GM12864 (cell line): ENCODE measurements around the gene GRIP1.
A peak's percentile ranks its signal among the peaks of the same experiment; 100 is the strongest.

Experiments
- DNase-seq: peaks from one replicate; pipeline ENCODE4 v3.0.0-alpha.2; 2011; ENCODE audit warnings: low read depth
- H3K4me3 ChIP-seq: 2 replicates; pipeline ENCODE4 v1.5.1; 2011; ENCODE audit warnings: mild to moderate bottlenecking, low read depth, low read length, control low read depth
- TF ChIP-seq, protein P1 (sequence below): IDR thresholded peaks from 2 replicates; pipeline ENCODE4 v1.5.1; 2011; ENCODE audit warnings: low read depth, mild to moderate bottlenecking, moderate library complexity, low read length, control low read depth, inconsistent platforms; ENCODE audit errors: missing control alignments

GRIP1 gene

GRCh38 chr12:66707002-66707697 is 28.3 kb upstream of the GRIP1 start:
- TF ChIP-seq, protein P1, sequence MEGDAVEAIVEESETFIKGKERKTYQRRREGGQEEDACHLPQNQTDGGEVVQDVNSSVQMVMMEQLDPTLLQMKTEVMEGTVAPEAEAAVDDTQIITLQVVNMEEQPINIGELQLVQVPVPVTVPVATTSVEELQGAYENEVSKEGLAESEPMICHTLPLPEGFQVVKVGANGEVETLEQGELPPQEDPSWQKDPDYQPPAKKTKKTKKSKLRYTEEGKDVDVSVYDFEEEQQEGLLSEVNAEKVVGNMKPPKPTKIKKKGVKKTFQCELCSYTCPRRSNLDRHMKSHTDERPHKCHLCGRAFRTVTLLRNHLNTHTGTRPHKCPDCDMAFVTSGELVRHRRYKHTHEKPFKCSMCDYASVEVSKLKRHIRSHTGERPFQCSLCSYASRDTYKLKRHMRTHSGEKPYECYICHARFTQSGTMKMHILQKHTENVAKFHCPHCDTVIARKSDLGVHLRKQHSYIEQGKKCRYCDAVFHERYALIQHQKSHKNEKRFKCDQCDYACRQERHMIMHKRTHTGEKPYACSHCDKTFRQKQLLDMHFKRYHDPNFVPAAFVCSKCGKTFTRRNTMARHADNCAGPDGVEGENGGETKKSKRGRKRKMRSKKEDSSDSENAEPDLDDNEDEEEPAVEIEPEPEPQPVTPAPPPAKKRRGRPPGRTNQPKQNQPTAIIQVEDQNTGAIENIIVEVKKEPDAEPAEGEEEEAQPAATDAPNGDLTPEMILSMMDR: no peak
- no peak overlapping the region for H3K4me3 ChIP-seq
- no peak for DNase-seq

DNA sequence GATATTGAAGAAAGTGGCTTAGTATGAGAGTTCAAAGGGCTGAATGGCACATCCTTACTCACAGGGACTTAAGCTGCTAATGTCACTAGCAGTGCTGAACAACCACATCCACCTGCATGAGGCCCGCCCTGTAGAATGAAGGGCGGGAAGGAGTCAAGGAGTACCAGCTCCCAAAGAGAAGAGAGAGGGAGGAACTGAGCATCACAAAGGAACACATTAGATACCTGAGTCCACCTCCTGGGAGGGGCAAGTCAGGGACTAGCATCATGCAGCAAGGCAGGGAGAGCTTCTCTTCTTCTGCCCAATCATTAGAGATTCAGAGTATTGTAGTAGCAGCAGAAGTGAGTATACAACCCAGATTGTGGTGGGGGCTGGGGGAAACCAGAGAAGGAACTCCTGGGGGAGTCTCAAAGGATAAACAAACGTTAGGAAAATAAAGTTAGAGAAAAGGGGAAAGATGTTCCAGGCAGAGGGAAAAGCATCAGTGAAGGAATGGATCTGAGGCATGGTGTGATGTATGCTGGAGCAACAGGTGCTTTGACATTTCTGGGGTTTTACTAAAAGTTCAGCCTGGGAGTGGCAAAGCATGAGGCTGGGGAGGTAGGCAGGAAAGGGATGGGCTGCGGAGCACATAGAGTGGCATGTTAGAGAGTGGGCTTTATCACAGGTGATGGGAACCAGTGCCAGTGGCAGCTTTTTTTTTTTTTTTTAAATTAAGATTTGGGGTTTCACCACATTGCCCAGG is 21.0 kb upstream of the GRIP1 start:
- no peak for DNase-seq
- TF ChIP-seq, protein P1: no peak
- no peak overlapping the region for H3K4me3 ChIP-seq

GRCh38 chr12:66698558-66698957 is 19.7 kb upstream of the GRIP1 start:
- TF ChIP-seq, protein P1: peak; percentile 1
- no peak overlapping the region for H3K4me3 ChIP-seq
- no peak for DNase-seq

DNA sequence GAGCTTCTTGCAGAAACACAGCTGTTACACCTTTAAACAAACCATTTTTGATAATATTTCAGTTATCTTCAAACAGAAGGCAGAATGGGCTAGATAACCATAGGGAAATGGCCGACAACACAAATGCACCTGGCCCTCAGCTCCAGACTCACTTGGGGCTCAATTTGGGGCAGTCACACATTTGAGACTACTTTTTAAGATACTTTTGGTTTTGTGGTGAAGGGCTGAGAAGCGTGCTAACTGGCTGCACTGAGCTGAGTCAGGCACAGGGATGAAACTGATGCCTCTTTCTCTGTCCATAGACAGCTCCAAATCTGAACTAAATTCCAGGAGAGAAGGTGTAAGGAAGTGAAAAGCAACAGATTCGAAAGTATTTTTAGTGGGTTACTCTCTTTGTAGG is 18.5 kb upstream of the GRIP1 start:
- no peak overlapping the region for H3K4me3 ChIP-seq
- DNase-seq: no peak
- TF ChIP-seq, protein P1: no peak

DNA sequence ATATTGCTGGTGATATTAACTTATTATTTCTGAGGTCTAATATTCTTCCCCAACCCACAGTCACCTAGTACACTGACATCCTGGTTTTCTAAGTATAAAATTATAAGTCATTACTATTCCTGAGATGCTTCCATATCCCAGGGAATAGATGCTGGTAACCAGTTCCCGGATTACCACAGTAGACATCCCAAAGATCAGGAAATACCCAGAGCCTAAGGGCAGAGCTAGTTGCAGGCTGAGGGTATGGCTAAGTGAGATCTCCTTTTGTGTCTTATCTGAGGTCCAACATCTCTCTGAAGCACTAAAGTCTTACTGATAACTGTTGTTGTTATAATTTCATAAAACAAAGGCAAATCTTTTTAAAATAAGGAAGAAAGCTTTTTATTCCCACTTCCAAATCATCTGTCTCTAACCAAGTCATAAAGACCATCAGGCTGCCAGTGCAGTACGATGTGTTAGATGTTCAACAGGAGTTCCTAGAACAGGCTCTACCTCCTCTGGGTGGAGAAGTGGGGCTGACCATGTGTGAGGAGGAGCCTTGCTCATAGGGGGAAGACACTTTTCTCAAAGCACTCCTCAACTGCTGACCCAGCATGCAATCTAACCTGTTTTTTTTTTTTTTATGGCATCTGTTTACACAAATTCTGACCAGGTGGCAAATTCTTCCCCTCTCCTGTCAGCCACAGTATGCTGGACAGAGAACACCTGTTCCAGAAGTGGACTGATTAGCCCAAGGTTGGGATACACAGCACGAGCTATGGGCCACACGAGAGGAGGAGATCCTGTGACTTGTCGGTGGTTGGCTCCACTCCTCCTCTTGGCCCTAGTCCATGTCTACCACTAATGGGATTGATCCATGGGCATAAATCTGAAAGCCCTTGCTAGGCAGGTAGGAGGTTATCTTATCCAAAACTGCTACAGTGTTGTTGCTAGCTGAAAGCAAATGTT is 16.1 kb upstream of the GRIP1 start:
- TF ChIP-seq, protein P1: no peak
- no peak overlapping the region for H3K4me3 ChIP-seq
- DNase-seq: no peak

DNA sequence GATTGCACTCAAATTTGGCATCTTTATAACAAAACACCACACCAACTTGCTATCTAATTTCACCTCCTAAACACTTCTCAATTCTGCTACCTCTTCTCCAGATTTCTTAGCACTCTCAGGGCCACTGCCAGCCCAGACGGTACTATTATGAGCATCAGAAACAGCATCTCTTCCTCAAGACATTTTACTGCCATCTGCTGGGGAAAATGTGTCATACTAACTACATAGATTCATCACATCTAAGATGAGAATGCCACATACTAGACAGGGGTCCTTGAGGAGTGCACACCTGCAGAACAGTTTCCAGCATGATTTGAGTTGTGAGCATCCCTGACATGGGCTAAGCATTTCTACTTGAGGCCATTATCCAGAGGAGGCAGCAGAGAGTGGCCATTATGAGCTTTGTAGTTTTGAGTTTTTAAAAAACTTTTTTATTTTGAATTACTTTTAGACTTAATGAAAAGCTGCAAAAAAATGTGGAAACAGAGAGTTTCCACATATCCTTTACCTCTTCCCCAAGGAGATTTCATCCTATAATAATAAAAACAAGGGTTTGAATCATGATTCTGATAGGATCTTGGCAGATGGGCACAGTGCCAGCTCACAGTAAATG is 15.1 kb upstream of the GRIP1 start:
- TF ChIP-seq, protein P1: peak; percentile 57
- peak; percentile 60 for DNase-seq
- no peak overlapping the region for H3K4me3 ChIP-seq
